WTC11 (cell line): ENCODE results near the gene NTN1. TPM values are rescaled to one million over a fixed set of nuclear protein-coding genes. Genes with fewer than 3 reads are reported as not detected.
A peak's percentile ranks its signal among the peaks of the same experiment; 100 is the strongest.

Experiments
- ATAC-seq: fragments of 200-7000 bp; cut with Tn5 transposase; 2 replicates; pipeline ENCODE4 v1.10.0; 2021; ENCODE audit warnings: mild to moderate bottlenecking, moderate library complexity
- CTCF ChIA-PET: fragments of 300-600 bp; sonication (Branson Sonifier 250); formaldehyde crosslinking; loops from one replicate; lab custom pipeline; 2021; ENCODE audit warnings: antibody characterized with exemption; lab: Charles Lee
- POLR2A ChIA-PET: fragments of 350-600 bp; sonication (Branson Sonifier 250); formaldehyde crosslinking; loops from one replicate; lab custom pipeline; 2021; ENCODE audit warnings: antibody characterized with exemption; lab: Charles Lee
- DNase-seq: peaks from one replicate; pipeline ENCODE4 v3.0.0; 2021; ENCODE audit warnings: low spot score
- H3K27ac Mint-ChIP-seq: 2 replicates; pipeline ENCODE4 v1.8.0; 2021; ENCODE audit warnings: mixed read lengths
- H3K27me3 Mint-ChIP-seq: 2 replicates; pipeline ENCODE4 v1.8.0; 2021; ENCODE audit warnings: low read depth, mild to moderate bottlenecking, moderate library complexity, mixed read lengths
- H3K36me3 Mint-ChIP-seq: 2 replicates; pipeline ENCODE4 v1.8.0; 2021; ENCODE audit warnings: mixed read lengths
- H3K4me1 Mint-ChIP-seq: 2 replicates; pipeline ENCODE4 v1.8.0; 2022; ENCODE audit warnings: mixed read lengths
- H3K4me3 Mint-ChIP-seq: 2 replicates; pipeline ENCODE4 v1.8.0; 2021; ENCODE audit warnings: mild to moderate bottlenecking, moderate library complexity, mixed read lengths
- H3K9me3 Mint-ChIP-seq: 2 replicates; pipeline ENCODE4 v1.8.0; 2021; ENCODE audit warnings: mixed read lengths
- CREM ChIP-seq: sonication (generic); formaldehyde crosslinking; IDR thresholded peaks from 2 replicates; pipeline ENCODE4 v1.8.1; 2022; ENCODE audit warnings: mild to moderate bottlenecking, missing genetic modification reagents, moderate library complexity
- ELF4 ChIP-seq: sonication (generic); formaldehyde crosslinking; IDR thresholded peaks from 2 replicates; pipeline ENCODE4 v1.8.1; 2022; ENCODE audit warnings: low read depth, mild to moderate bottlenecking, moderate library complexity, missing genetic modification reagents
- GABPB1 ChIP-seq: sonication (generic); formaldehyde crosslinking; IDR thresholded peaks from 2 replicates; pipeline ENCODE4 v1.8.1; 2023; ENCODE audit warnings: mild to moderate bottlenecking, missing genetic modification reagents
- GRHL2 ChIP-seq: fragments of 250-450 bp; sonication (Bioruptor Pico); IDR thresholded peaks from 2 replicates; pipeline ENCODE4 v1.8.0; 2022; ENCODE audit warnings: mild to moderate bottlenecking, moderate library complexity; ENCODE audit not compliant: insufficient replicate concordance, severe bottlenecking
- JAZF1 ChIP-seq: fragments of 250-450 bp; sonication (Bioruptor Pico); IDR thresholded peaks from 2 replicates; pipeline ENCODE4 v1.9.0; 2021; ENCODE audit warnings: moderate library complexity, mild to moderate bottlenecking, inconsistent platforms
- NR1H2 ChIP-seq: sonication (generic); formaldehyde crosslinking; IDR thresholded peaks from 2 replicates; pipeline ENCODE4 v1.9.0; 2021; ENCODE audit warnings: mild to moderate bottlenecking, moderate library complexity, missing genetic modification reagents
- OVOL2 ChIP-seq: fragments of 250-450 bp; sonication (Bioruptor Pico); IDR thresholded peaks from 2 replicates; pipeline ENCODE4 v1.9.0; 2021; ENCODE audit warnings: mild to moderate bottlenecking, borderline replicate concordance
- TEAD1 ChIP-seq: sonication (generic); formaldehyde crosslinking; IDR thresholded peaks from 2 replicates; pipeline ENCODE4 v1.8.0; 2022; ENCODE audit warnings: mild to moderate bottlenecking, missing genetic modification reagents
- TEAD4 ChIP-seq: sonication (generic); formaldehyde crosslinking; IDR thresholded peaks from 2 replicates; pipeline ENCODE4 v1.8.0; 2022; ENCODE audit warnings: mild to moderate bottlenecking, missing genetic modification reagents
- ZNF121 ChIP-seq: sonication (generic); formaldehyde crosslinking; IDR thresholded peaks from 2 replicates; pipeline ENCODE4 v1.8.0; 2023; ENCODE audit warnings: missing genetic modification reagents
- ZNF396 ChIP-seq: fragments of 250-450 bp; sonication (Bioruptor Pico); IDR thresholded peaks from 2 replicates; pipeline ENCODE4 v1.8.0; 2021; ENCODE audit warnings: mild to moderate bottlenecking, moderate library complexity, borderline replicate concordance
- ZNF416 ChIP-seq: fragments of 250-450 bp; sonication (Bioruptor Pico); IDR thresholded peaks from 2 replicates; pipeline ENCODE4 v1.9.0; 2021; ENCODE audit warnings: mild to moderate bottlenecking, inconsistent platforms
- total RNA-seq: library from RNA; stranded (reverse); gene quantifications from 3 replicates; pipeline ENCODE4 v1.2.3, GENCODE V29; 2021
- TF ChIP-seq, protein P1 (sequence below): fragments of 250-450 bp; sonication (Bioruptor Pico); IDR thresholded peaks from 2 replicates; pipeline ENCODE4 v1.8.0; 2021; ENCODE audit warnings: mild to moderate bottlenecking
- TF ChIP-seq, protein P2 (sequence below): sonication (generic); formaldehyde crosslinking; IDR thresholded peaks from 2 replicates; pipeline ENCODE4 v1.8.0; 2022; ENCODE audit warnings: mild to moderate bottlenecking, missing genetic modification reagents
- TF ChIP-seq, protein P3 (sequence below): fragments of 250-450 bp; sonication (Bioruptor Pico); IDR thresholded peaks from 2 replicates; pipeline ENCODE4 v1.9.0; 2021; ENCODE audit warnings: mild to moderate bottlenecking, borderline replicate concordance
- TF ChIP-seq, protein P4 (sequence below): sonication (generic); formaldehyde crosslinking; IDR thresholded peaks from 2 replicates; pipeline ENCODE4 v1.8.1; 2022; ENCODE audit warnings: low read depth, mild to moderate bottlenecking, moderate library complexity, missing genetic modification reagents, borderline replicate concordance
- TF ChIP-seq, protein P5 (sequence below): sonication (generic); formaldehyde crosslinking; IDR thresholded peaks from 2 replicates; pipeline ENCODE4 v1.8.1; 2022; ENCODE audit warnings: mild to moderate bottlenecking, moderate library complexity, missing genetic modification reagents
- TF ChIP-seq, protein P6 (sequence below): sonication (generic); formaldehyde crosslinking; IDR thresholded peaks from 2 replicates; pipeline ENCODE4 v1.8.0; 2023; ENCODE audit warnings: missing genetic modification reagents, mild to moderate bottlenecking, borderline replicate concordance

NTN1 gene
- total RNA-seq, 1 experiment from 2014 or later = 5.5 TPM

DNA sequence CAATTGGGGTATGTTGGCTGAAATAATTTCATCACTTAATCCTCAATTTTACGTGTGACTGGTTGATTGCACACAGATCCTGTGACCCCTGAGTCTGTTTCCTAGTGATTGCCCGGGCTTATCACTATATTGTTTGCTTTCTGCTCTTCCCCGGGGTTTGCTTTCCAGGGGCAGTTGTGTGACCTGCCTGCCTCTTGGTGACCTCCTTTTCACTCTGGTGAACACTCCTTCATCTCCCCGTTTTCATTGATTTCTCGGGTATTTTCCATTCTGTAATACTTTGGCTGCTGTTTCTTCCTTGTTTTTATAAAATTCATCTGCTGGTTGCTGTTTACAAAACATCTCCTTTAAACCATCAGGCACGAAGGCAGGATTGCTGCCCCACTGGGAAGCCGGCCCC lies 36.0 kb downstream of the NTN1 start (continued):
- TF ChIP-seq, protein P1, sequence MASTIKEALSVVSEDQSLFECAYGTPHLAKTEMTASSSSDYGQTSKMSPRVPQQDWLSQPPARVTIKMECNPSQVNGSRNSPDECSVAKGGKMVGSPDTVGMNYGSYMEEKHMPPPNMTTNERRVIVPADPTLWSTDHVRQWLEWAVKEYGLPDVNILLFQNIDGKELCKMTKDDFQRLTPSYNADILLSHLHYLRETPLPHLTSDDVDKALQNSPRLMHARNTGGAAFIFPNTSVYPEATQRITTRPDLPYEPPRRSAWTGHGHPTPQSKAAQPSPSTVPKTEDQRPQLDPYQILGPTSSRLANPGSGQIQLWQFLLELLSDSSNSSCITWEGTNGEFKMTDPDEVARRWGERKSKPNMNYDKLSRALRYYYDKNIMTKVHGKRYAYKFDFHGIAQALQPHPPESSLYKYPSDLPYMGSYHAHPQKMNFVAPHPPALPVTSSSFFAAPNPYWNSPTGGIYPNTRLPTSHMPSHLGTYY = no peak
- TF ChIP-seq ZNF121 = no peak
- TF ChIP-seq, protein P2, sequence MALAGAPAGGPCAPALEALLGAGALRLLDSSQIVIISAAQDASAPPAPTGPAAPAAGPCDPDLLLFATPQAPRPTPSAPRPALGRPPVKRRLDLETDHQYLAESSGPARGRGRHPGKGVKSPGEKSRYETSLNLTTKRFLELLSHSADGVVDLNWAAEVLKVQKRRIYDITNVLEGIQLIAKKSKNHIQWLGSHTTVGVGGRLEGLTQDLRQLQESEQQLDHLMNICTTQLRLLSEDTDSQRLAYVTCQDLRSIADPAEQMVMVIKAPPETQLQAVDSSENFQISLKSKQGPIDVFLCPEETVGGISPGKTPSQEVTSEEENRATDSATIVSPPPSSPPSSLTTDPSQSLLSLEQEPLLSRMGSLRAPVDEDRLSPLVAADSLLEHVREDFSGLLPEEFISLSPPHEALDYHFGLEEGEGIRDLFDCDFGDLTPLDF (CRISPR knock-in tag) = no peak
- TF ChIP-seq JAZF1 = no peak
- TF ChIP-seq NR1H2 (CRISPR knock-in tag) = no peak
- TF ChIP-seq CREM = no peak
- TF ChIP-seq, protein P3, sequence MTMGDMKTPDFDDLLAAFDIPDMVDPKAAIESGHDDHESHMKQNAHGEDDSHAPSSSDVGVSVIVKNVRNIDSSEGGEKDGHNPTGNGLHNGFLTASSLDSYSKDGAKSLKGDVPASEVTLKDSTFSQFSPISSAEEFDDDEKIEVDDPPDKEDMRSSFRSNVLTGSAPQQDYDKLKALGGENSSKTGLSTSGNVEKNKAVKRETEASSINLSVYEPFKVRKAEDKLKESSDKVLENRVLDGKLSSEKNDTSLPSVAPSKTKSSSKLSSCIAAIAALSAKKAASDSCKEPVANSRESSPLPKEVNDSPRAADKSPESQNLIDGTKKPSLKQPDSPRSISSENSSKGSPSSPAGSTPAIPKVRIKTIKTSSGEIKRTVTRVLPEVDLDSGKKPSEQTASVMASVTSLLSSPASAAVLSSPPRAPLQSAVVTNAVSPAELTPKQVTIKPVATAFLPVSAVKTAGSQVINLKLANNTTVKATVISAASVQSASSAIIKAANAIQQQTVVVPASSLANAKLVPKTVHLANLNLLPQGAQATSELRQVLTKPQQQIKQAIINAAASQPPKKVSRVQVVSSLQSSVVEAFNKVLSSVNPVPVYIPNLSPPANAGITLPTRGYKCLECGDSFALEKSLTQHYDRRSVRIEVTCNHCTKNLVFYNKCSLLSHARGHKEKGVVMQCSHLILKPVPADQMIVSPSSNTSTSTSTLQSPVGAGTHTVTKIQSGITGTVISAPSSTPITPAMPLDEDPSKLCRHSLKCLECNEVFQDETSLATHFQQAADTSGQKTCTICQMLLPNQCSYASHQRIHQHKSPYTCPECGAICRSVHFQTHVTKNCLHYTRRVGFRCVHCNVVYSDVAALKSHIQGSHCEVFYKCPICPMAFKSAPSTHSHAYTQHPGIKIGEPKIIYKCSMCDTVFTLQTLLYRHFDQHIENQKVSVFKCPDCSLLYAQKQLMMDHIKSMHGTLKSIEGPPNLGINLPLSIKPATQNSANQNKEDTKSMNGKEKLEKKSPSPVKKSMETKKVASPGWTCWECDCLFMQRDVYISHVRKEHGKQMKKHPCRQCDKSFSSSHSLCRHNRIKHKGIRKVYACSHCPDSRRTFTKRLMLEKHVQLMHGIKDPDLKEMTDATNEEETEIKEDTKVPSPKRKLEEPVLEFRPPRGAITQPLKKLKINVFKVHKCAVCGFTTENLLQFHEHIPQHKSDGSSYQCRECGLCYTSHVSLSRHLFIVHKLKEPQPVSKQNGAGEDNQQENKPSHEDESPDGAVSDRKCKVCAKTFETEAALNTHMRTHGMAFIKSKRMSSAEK (CRISPR knock-in tag) = no peak
- TF ChIP-seq, all 79 proteins: peak for 0

DNA sequence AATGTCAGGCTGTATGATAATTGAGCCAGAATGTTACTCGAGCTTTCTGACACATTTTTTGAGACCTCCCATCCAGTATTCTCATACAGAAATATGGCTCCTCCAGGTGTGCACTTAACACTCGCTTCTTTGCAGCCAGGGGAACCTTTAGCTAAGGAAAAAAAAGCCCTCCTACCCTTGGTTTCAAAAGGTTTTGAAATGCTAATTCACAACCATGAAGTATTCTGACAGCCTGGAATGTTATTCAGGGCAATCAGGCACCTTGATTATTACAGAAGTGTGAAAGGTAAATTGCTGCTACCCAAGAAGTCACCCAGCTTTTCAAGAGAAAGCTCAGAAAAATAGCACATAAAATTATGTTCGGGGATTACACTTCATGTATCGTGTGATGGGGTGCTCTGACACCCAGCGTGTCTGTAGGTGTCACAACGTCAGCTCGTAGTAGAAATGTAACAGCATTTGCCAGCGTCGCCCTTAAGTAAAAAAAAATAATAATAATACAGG lies 41.1 kb downstream of the NTN1 start:
- peak overlapping the region; percentile 8; the same call in 1 of the 2 replicates for H3K4me3 Mint-ChIP-seq
- DNase-seq = no peak
- H3K36me3 Mint-ChIP-seq = peaks cover 5% of the 10 kb centered on the region; the same call in 1 of the 2 replicates
- peaks cover 26% of the 10 kb centered on the region for H3K4me1 Mint-ChIP-seq
- POLR2A ChIA-PET = no interaction called here
- peaks cover 12% of the 10 kb centered on the region for H3K9me3 Mint-ChIP-seq
- H3K27ac Mint-ChIP-seq = peak overlapping the region; percentile 60
- CTCF ChIA-PET = interaction anchor here (0.6 to 1.5 kb wide), 5 partner anchors 8 to 100 kb away, joined by 3 read pairs; no protein-coding TSS in a partner anchor
- peak; percentile 55 for ATAC-seq
- TF ChIP-seq, protein P4, sequence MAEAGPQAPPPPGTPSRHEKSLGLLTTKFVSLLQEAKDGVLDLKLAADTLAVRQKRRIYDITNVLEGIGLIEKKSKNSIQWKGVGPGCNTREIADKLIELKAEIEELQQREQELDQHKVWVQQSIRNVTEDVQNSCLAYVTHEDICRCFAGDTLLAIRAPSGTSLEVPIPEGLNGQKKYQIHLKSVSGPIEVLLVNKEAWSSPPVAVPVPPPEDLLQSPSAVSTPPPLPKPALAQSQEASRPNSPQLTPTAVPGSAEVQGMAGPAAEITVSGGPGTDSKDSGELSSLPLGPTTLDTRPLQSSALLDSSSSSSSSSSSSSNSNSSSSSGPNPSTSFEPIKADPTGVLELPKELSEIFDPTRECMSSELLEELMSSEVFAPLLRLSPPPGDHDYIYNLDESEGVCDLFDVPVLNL (CRISPR knock-in tag) = no peak
- TF ChIP-seq, protein P5, sequence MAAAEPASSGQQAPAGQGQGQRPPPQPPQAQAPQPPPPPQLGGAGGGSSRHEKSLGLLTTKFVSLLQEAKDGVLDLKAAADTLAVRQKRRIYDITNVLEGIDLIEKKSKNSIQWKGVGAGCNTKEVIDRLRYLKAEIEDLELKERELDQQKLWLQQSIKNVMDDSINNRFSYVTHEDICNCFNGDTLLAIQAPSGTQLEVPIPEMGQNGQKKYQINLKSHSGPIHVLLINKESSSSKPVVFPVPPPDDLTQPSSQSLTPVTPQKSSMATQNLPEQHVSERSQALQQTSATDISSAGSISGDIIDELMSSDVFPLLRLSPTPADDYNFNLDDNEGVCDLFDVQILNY (CRISPR knock-in tag) = no peak
- TF ChIP-seq GABPB1 = no peak
- TF ChIP-seq ELF4 (CRISPR knock-in tag) = no peak
- TF ChIP-seq, protein P6, sequence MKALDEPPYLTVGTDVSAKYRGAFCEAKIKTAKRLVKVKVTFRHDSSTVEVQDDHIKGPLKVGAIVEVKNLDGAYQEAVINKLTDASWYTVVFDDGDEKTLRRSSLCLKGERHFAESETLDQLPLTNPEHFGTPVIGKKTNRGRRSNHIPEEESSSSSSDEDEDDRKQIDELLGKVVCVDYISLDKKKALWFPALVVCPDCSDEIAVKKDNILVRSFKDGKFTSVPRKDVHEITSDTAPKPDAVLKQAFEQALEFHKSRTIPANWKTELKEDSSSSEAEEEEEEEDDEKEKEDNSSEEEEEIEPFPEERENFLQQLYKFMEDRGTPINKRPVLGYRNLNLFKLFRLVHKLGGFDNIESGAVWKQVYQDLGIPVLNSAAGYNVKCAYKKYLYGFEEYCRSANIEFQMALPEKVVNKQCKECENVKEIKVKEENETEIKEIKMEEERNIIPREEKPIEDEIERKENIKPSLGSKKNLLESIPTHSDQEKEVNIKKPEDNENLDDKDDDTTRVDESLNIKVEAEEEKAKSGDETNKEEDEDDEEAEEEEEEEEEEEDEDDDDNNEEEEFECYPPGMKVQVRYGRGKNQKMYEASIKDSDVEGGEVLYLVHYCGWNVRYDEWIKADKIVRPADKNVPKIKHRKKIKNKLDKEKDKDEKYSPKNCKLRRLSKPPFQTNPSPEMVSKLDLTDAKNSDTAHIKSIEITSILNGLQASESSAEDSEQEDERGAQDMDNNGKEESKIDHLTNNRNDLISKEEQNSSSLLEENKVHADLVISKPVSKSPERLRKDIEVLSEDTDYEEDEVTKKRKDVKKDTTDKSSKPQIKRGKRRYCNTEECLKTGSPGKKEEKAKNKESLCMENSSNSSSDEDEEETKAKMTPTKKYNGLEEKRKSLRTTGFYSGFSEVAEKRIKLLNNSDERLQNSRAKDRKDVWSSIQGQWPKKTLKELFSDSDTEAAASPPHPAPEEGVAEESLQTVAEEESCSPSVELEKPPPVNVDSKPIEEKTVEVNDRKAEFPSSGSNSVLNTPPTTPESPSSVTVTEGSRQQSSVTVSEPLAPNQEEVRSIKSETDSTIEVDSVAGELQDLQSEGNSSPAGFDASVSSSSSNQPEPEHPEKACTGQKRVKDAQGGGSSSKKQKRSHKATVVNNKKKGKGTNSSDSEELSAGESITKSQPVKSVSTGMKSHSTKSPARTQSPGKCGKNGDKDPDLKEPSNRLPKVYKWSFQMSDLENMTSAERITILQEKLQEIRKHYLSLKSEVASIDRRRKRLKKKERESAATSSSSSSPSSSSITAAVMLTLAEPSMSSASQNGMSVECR (CRISPR knock-in tag) = no peak
- no peak for TF ChIP-seq ZNF396 (CRISPR knock-in tag)
- no peak for TF ChIP-seq OVOL2 (CRISPR knock-in tag)
- TF ChIP-seq TEAD4 (CRISPR knock-in tag) = no peak
- no peak for TF ChIP-seq ZNF416
- TF ChIP-seq TEAD1 (CRISPR knock-in tag) = no peak
- no peak for TF ChIP-seq GRHL2
- H3K27me3 Mint-ChIP-seq = peaks cover 9% of the 10 kb centered on the region
